HepG2 (cell line): ENCODE data around the gene ZNF554. TPM values are rescaled to one million over a fixed set of nuclear protein-coding genes. Genes with fewer than 3 reads are reported as not detected.

Source experiments
- BRD4 ChIP-seq: sonication (generic); formaldehyde crosslinking; IDR thresholded peaks from 2 replicates; pipeline ENCODE4 v1.4.0; 2020; ENCODE audit warnings: missing genetic modification reagents
- CHD2 ChIP-seq: IDR thresholded peaks from 2 replicates; pipeline ENCODE4 v1.6.1; 2011; ENCODE audit warnings: low read depth, low read length, improper control_type of control experiment
- CREBL2 ChIP-seq: sonication (generic); formaldehyde crosslinking; IDR thresholded peaks from 2 replicates; pipeline ENCODE4 v1.8.1; 2023; ENCODE audit warnings: missing genetic modification reagents, mild to moderate bottlenecking, borderline replicate concordance
- DNMT3B ChIP-seq: conservative IDR thresholded peaks from 2 replicates; pipeline ENCODE4 v1.6.1; 2016; ENCODE audit warnings: missing biosample characterization, control low read depth
- GABPB1 ChIP-seq: IDR thresholded peaks from 2 replicates; pipeline ENCODE4 v1.6.1; 2016; ENCODE audit warnings: mild to moderate bottlenecking, missing genetic modification reagents, moderate library complexity, missing compliant biosample characterization
- GTF2F1 ChIP-seq: fragments of 150-350 bp; IDR thresholded peaks from 2 replicates; pipeline ENCODE4 v1.6.1; 2014; ENCODE audit warnings: low read length
- KLF12 ChIP-seq: sonication (generic); formaldehyde crosslinking; IDR thresholded peaks from 2 replicates; pipeline ENCODE4 v1.4.0; 2020; ENCODE audit warnings: missing genetic modification reagents, borderline replicate concordance
- KMT2A ChIP-seq: sonication (generic); formaldehyde crosslinking; IDR thresholded peaks from 2 replicates; pipeline ENCODE4 v1.4.0; 2020; ENCODE audit warnings: missing genetic modification reagents
- LBX2 ChIP-seq: sonication (generic); formaldehyde crosslinking; IDR thresholded peaks from 2 replicates; pipeline ENCODE4 v1.5.0; 2020; ENCODE audit warnings: missing genetic modification reagents, mild to moderate bottlenecking, borderline replicate concordance
- MBNL3 ChIP-seq: fragments of 250-450 bp; sonication (Bioruptor Pico); conservative IDR thresholded peaks from 2 replicates; pipeline ENCODE4 v1.8.0; 2022; ENCODE audit warnings: mild to moderate bottlenecking, inconsistent platforms
- NAIF1 ChIP-seq: sonication (generic); formaldehyde crosslinking; IDR thresholded peaks from 2 replicates; pipeline ENCODE4 v1.5.0; 2020; ENCODE audit warnings: mild to moderate bottlenecking, missing genetic modification reagents, borderline replicate concordance
- RBM39 ChIP-seq: fragments of 200-400 bp; formaldehyde crosslinking; IDR thresholded peaks from one replicate; pipeline ENCODE4 v1.6.1; 2018; ENCODE audit warnings: antibody characterized with exemption, mild to moderate bottlenecking, low read depth, low read length; ENCODE audit not compliant: poor library complexity, severe bottlenecking
- SP1 ChIP-seq, 2 experiments: fragments of 450-650 bp in 1 of 2; sonication (generic) in 1 of 2; formaldehyde crosslinking in 1 of 2; IDR thresholded peaks; 2 replicates each; pipeline versions ENCODE4 v1.4.0 to v1.6.1; 2016 to 2020; ENCODE audit warnings: missing genetic modification reagents in 1 of 2
- TMF1 ChIP-seq: sonication (generic); formaldehyde crosslinking; IDR thresholded peaks from 2 replicates; pipeline ENCODE4 v1.8.1; 2022; ENCODE audit warnings: low read depth, missing genetic modification reagents
- XBP1 ChIP-seq: sonication (generic); formaldehyde crosslinking; IDR thresholded peaks from 2 replicates; pipeline ENCODE4 v1.5.0; 2020; ENCODE audit warnings: missing genetic modification reagents
- XRCC5 ChIP-seq: fragments of 200-400 bp; formaldehyde crosslinking; optimal IDR thresholded peaks from 2 replicates; pipeline ENCODE3; 2017; ENCODE audit warnings: mild to moderate bottlenecking, low read length
- ZBTB25 ChIP-seq: IDR thresholded peaks from 2 replicates; pipeline ENCODE4 v1.6.1; 2018; ENCODE audit warnings: missing genetic modification reagents
- ZNF18 ChIP-seq: sonication (generic); formaldehyde crosslinking; IDR thresholded peaks from 2 replicates; pipeline ENCODE4 v1.8.0; 2022; ENCODE audit warnings: mild to moderate bottlenecking, missing genetic modification reagents; ENCODE audit not compliant: insufficient replicate concordance
- ZNF234 ChIP-seq: sonication (generic); formaldehyde crosslinking; conservative IDR thresholded peaks from 2 replicates; pipeline ENCODE4 v1.5.1; 2020; ENCODE audit warnings: mild to moderate bottlenecking, missing genetic modification reagents
- ZNF292 ChIP-seq: sonication (generic); formaldehyde crosslinking; IDR thresholded peaks from 2 replicates; pipeline ENCODE4 v1.8.1; 2022; ENCODE audit warnings: mild to moderate bottlenecking, low read depth, missing genetic modification reagents, borderline replicate concordance
- ZNF317 ChIP-seq: sonication (generic); formaldehyde crosslinking; IDR thresholded peaks from 2 replicates; pipeline ENCODE4 v1.5.0; 2020; ENCODE audit warnings: mild to moderate bottlenecking, missing genetic modification reagents
- ZNF337 ChIP-seq: sonication (generic); formaldehyde crosslinking; IDR thresholded peaks from 2 replicates; pipeline ENCODE4 v1.5.1; 2020; ENCODE audit warnings: missing genetic modification reagents, low read depth, mild to moderate bottlenecking, borderline replicate concordance
- ZNF34 ChIP-seq: sonication (generic); formaldehyde crosslinking; IDR thresholded peaks from 2 replicates; pipeline ENCODE4 v1.4.0; 2020; ENCODE audit warnings: mild to moderate bottlenecking, missing genetic modification reagents, borderline replicate concordance
- ZNF510 ChIP-seq: sonication (generic); formaldehyde crosslinking; IDR thresholded peaks from 2 replicates; pipeline ENCODE4 v1.4.0; 2020; ENCODE audit warnings: low read depth, mild to moderate bottlenecking, missing genetic modification reagents
- ZNF7 ChIP-seq: IDR thresholded peaks from 2 replicates; pipeline ENCODE4 v1.6.1; 2016; ENCODE audit warnings: missing biosample characterization, missing genetic modification reagents
- polyA plus RNA-seq, 8 experiments: library from polyadenylated mRNA; depleted of rRNA in 3 of 8; stranded (reverse) in 7 of 8; unstranded in 1 of 8; fragments of >200 nt; fragmentation: Illumina TruSeq in 4 of 8; extraction: Trizol in 4 of 8; gene quantifications; 2 replicates each; pipeline versions ENCODE4 v1.2.1 to v1.2.3, GENCODE V29; 2011 to 2016; ENCODE audit warnings: low read depth in 4 of 8, missing spikeins in 1 of 8, mixed read lengths in 1 of 8; ENCODE audit not compliant: insufficient read depth in 1 of 8
- total RNA-seq, 5 experiments: library from RNA; depleted of rRNA; stranded (reverse); fragments of >200 nt; fragmentation: Illumina TruSeq; extraction: Trizol; gene quantifications; 2 replicates each; pipeline ENCODE4 v1.2.3, GENCODE V29; 2016; ENCODE audit warnings: low read depth in 1 of 5
- TF ChIP-seq, protein P1 (sequence below): sonication (generic); formaldehyde crosslinking; IDR thresholded peaks from 2 replicates; pipeline ENCODE4 v1.4.0; 2020; ENCODE audit warnings: missing genetic modification reagents, borderline replicate concordance

Gene ZNF554
- total and polyA plus RNA-seq, 2 of the 13 experiments (the other 11 are each of a cell fraction or from before 2014, with no cell fraction given) = 2.2 to 2.7 TPM

DNA sequence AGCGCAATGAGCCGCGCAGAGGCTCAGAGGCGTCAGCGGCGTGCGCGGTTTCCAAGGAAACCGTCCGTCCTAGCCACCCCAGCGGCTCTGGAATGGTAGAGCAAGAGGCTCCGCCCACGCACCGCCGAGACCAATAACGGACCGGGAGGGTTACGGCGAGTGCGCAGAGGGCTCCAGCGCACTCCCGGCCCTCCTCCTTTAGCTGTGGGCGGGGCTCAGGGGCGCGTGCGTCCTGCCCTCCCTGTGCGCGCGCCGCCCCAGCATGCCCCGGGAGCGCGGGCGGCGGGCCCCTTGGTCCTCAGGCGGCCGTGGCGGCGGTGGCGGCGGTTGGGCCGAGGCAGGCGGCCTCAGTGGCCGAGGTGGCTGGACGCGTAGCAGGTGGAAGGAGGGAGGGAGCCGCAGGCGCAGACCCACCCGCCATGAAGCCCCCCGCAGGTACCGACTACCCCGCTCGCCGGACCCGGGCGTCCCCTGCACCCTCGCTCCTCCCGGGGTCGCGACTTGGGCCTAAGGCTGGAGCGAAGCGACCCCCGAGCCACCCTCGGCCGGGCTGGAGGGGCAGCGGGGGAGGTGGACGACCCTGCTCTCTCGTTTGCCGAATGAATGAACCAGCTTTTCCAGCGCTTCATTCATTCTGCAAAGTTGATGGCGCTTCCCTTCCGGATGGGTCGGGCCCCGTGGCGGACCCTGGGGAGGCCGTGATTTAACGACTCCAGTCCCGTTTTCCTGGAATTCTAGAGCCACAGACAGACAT, 34.2 kb upstream of the ZNF554 start, which contains the start of gene THOP1 (continued):
- 0 out of 2 replicates have a peak, but pooled peaks have one; percentile 22 for TF ChIP-seq ZNF510 (CRISPR knock-in tag)
- TF ChIP-seq MBNL3 = no peak
- peak; percentile 34; the same call in 1 of the 2 replicates for TF ChIP-seq TMF1 (CRISPR knock-in tag)
- no peak for TF ChIP-seq ZNF337 (CRISPR knock-in tag)
- TF ChIP-seq RBM39 = no peak
- TF ChIP-seq GABPB1 = peak; percentile 72
- peak; percentile 41 for TF ChIP-seq XRCC5
- TF ChIP-seq CREBL2 (CRISPR knock-in tag) = no peak; the same call in 1 of the 2 replicates
- TF ChIP-seq, protein P1, sequence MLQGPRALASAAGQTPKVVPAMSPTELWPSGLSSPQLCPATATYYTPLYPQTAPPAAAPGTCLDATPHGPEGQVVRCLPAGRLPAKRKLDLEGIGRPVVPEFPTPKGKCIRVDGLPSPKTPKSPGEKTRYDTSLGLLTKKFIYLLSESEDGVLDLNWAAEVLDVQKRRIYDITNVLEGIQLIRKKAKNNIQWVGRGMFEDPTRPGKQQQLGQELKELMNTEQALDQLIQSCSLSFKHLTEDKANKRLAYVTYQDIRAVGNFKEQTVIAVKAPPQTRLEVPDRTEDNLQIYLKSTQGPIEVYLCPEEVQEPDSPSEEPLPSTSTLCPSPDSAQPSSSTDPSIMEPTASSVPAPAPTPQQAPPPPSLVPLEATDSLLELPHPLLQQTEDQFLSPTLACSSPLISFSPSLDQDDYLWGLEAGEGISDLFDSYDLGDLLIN (CRISPR knock-in tag) = no peak
- no peak for TF ChIP-seq ZNF7 (CRISPR knock-in tag)
- TF ChIP-seq ZNF292 (CRISPR knock-in tag) = no peak
- no peak for TF ChIP-seq ZNF317 (CRISPR knock-in tag)
- peak; percentile 66; the same call in 1 of the 2 replicates for TF ChIP-seq KLF12
- TF ChIP-seq NAIF1 (CRISPR knock-in tag) = peak; percentile 86; the same call in 1 of the 2 replicates
- no peak for TF ChIP-seq ZBTB25 (CRISPR knock-in tag)
- TF ChIP-seq ZNF18 (CRISPR knock-in tag) = no peak
- TF ChIP-seq ZNF234 = no peak
- TF ChIP-seq BRD4 (CRISPR knock-in tag) = 0 out of 2 replicates have a peak, but pooled peaks have one; percentile 30
- no peak for TF ChIP-seq XBP1 (CRISPR knock-in tag)
- TF ChIP-seq ZNF34 (CRISPR knock-in tag) = no peak
- no peak for TF ChIP-seq GTF2F1
- no peak for TF ChIP-seq SP1 (IDR thresholded peaks at IDR 0.05)
- peak; percentile 91 for TF ChIP-seq SP1 (CRISPR knock-in tag; IDR thresholded peaks at IDR 0.05)
- TF ChIP-seq DNMT3B (CRISPR knock-in tag) = no peak
- TF ChIP-seq LBX2 = no peak
- TF ChIP-seq CHD2 = 0 out of 2 replicates have a peak, but pooled peaks have one; percentile 51
- no peak for TF ChIP-seq KMT2A (CRISPR knock-in tag)
